ENCODE data around the gene SNU13. TPM values are rescaled to one million over a fixed set of nuclear protein-coding genes. Genes with fewer than 3 reads are reported as not detected.
"Not testable (repeated sequence)": the region's sequence is repeated elsewhere in the genome, so short reads cannot be mapped to it uniquely, and the experiment has no call there.

The SNU13 gene
- total and polyA plus RNA-seq, 8 donors = 102 to 136 (median 114) TPM

GRCh38 chr22:41647771-41648170, 40.9 kb downstream of the SNU13 start:
- Histone ChIP-seq H3K27me3 (no peaks in the 10 kb centered on the region), H3K9me3 (no peaks in the 10 kb centered on the region), H3K36me3 (peaks cover 4 to 99% of the 10 kb centered on the region in 2 donors), H3K4me1 (no peaks in the 10 kb centered on the region), H3K4me3 (no peak overlapping the region), H3K27ac (no peak overlapping the region)
- DNase-seq (no peak), ATAC-seq (no peak)
- no peak for TF ChIP-seq CTCF (IDR thresholded peaks at IDR 0.05)
- intact Hi-C loops (cut with DNase I) = no loop called here

GRCh38 chr22:41642331-41643110, 46.1 kb downstream of the SNU13 start:
- ATAC-seq (no peak), DNase-seq (no peak)
- intact Hi-C loops (cut with DNase I) = no loop called here
- TF ChIP-seq CTCF (IDR thresholded peaks at IDR 0.05) = no peak
- Histone ChIP-seq H3K36me3 (peaks cover 4 to 100% of the 10 kb centered on the region in 2 donors), H3K27ac (no peak overlapping the region), H3K4me1 (no peaks in the 10 kb centered on the region), H3K4me3 (no peak overlapping the region), H3K27me3 (no peaks in the 10 kb centered on the region), H3K9me3 (no peaks in the 10 kb centered on the region)

GRCh38 chr22:41641854-41642253, 46.8 kb downstream of the SNU13 start:
- no peaks in the 10 kb centered on the region for H3K4me1 ChIP-seq
- ATAC-seq = no peak
- no peak for TF ChIP-seq CTCF (IDR thresholded peaks at IDR 0.05)
- no peak overlapping the region for H3K27ac ChIP-seq
- no peaks in the 10 kb centered on the region for H3K27me3 ChIP-seq
- no peak overlapping the region for H3K4me3 ChIP-seq
- no peaks in the 10 kb centered on the region for H3K9me3 ChIP-seq
- no peak for DNase-seq
- intact Hi-C loops (cut with DNase I) = no loop called here
- H3K36me3 ChIP-seq = peaks cover 4 to 100% of the 10 kb centered on the region in 2 donors

GRCh38 chr22:41638748-41639147, 49.9 kb downstream of the SNU13 start:
- DNase-seq = no peak
- H3K4me3 ChIP-seq = no peak overlapping the region
- no peak for TF ChIP-seq CTCF (IDR thresholded peaks at IDR 0.05)
- no peaks in the 10 kb centered on the region for H3K27me3 ChIP-seq
- intact Hi-C loops (cut with DNase I) = no loop called here
- peaks cover 7 to 100% of the 10 kb centered on the region in 2 donors for H3K36me3 ChIP-seq
- no peaks in the 10 kb centered on the region for H3K4me1 ChIP-seq
- no peaks in the 10 kb centered on the region for H3K9me3 ChIP-seq
- peak overlapping the region; percentile 43 to 67 for H3K27ac ChIP-seq
- ATAC-seq = peak; percentile 76

- Histone ChIP-seq H3K4me3 (no peak overlapping the region), H3K27me3 (no peaks in the 10 kb centered on the region), H3K27ac (peak overlapping the region; percentile 43 to 67), H3K9me3 (no peaks in the 10 kb centered on the region), H3K4me1 (no peaks in the 10 kb centered on the region), H3K36me3 (peaks cover 6 to 100% of the 10 kb centered on the region in 2 donors)
- TF ChIP-seq CTCF (IDR thresholded peaks at IDR 0.05) = no peak
- DNase-seq (peak in 2 of 4 donors; percentile 34 to 40), ATAC-seq (peak; percentile 92)
- intact Hi-C loops (cut with DNase I) = no loop called here
These were observed 50.5 kb downstream of the SNU13 start for GRCh38 chr22:41638124-41638523.

GRCh38 chr22:41637623-41638022, 51.0 kb downstream of the SNU13 start:
- H3K4me3 ChIP-seq; H3K9me3 ChIP-seq; H3K27me3 ChIP-seq; H3K4me1 ChIP-seq; intact Hi-C loops (cut with DNase I): not testable (repeated sequence)
- peak; percentile 64 for ATAC-seq
- DNase-seq = peak in 2 of 4 donors; percentile 40 to 79
- peak overlapping the region; percentile 43 to 53 for H3K27ac ChIP-seq
- H3K36me3 ChIP-seq = peaks cover 2 to 100% of the 10 kb centered on the region in 2 donors
